H1 (cell line): Measurements from ENCODE around the gene TUBGCP6.

ENCODE experiments used
- ATF2 ChIP-seq: IDR thresholded peaks from 2 replicates; pipeline ENCODE4 v1.6.1; 2012; ENCODE audit warnings: low read length, inconsistent platforms
- CHD1 ChIP-seq: IDR thresholded peaks from 2 replicates; pipeline ENCODE4 v1.6.1; 2012; ENCODE audit warnings: low read depth, low read length, improper control_type of control experiment
- CTCF ChIP-seq, 3 experiments: IDR thresholded peaks; 1 replicate in 2 of 3; 2 replicates in 1 of 3; pipeline versions ENCODE4 v1.5.1 to v1.6.1; 2011; ENCODE audit warnings: low read length in 3 of 3, mild to moderate bottlenecking in 3 of 3, inconsistent platforms in 2 of 3, low read depth in 1 of 3, moderate library complexity in 1 of 3; ENCODE audit not compliant: insufficient read depth in 1 of 3; ENCODE audit errors: control extremely low read depth in 1 of 3
- JUN ChIP-seq: IDR thresholded peaks from 2 replicates; pipeline ENCODE4 v1.6.1; 2011; ENCODE audit warnings: low read depth, mild to moderate bottlenecking, improper control_type of control experiment, low read length
- KDM5A ChIP-seq: fragments of 200-600 bp; IDR thresholded peaks from 2 replicates; pipeline ENCODE4 v1.7.1; 2012; ENCODE audit warnings: mild to moderate bottlenecking, low read length, inconsistent platforms, mixed read lengths
- MAFK ChIP-seq: IDR thresholded peaks from 2 replicates; pipeline ENCODE4 v1.6.1; 2012; ENCODE audit warnings: low read depth, mild to moderate bottlenecking, improper control_type of control experiment, low read length
- POLR2AphosphoS5 ChIP-seq: IDR thresholded peaks from 2 replicates; pipeline ENCODE4 v1.6.1; 2011; ENCODE audit warnings: low read depth, low read length
- TBP ChIP-seq: IDR thresholded peaks from 2 replicates; pipeline ENCODE4 v1.6.1; 2011; ENCODE audit warnings: low read depth, low read length, improper control_type of control experiment

- TF ChIP-seq KDM5A (no peak), CTCF (IDR thresholded peaks at IDR 0.05; ENCODE audit: control extremely low read depth in 1 of 3, insufficient read depth in 1 of 3, low read depth in 1 of 3, low read length in 3 of 3) (no peak), JUN (no peak), ATF2 (no peak), CHD1 (no peak), TBP (no peak), MAFK (no peak), POLR2AphosphoS5 (no peak)
Observed at GRCh38 chr22:50281384-50281760, 36.5 kb upstream of the TUBGCP6 start.
